GM15510 (cell line): ENCODE measurements around the gene NFIA.

Experiments
- POLR2A ChIP-seq: IDR thresholded peaks from 3 replicates; pipeline ENCODE4 v1.6.1; 2011; ENCODE audit warnings: borderline replicate concordance; ENCODE audit not compliant: insufficient read length; ENCODE audit errors: extremely low read depth

The NFIA gene

DNA sequence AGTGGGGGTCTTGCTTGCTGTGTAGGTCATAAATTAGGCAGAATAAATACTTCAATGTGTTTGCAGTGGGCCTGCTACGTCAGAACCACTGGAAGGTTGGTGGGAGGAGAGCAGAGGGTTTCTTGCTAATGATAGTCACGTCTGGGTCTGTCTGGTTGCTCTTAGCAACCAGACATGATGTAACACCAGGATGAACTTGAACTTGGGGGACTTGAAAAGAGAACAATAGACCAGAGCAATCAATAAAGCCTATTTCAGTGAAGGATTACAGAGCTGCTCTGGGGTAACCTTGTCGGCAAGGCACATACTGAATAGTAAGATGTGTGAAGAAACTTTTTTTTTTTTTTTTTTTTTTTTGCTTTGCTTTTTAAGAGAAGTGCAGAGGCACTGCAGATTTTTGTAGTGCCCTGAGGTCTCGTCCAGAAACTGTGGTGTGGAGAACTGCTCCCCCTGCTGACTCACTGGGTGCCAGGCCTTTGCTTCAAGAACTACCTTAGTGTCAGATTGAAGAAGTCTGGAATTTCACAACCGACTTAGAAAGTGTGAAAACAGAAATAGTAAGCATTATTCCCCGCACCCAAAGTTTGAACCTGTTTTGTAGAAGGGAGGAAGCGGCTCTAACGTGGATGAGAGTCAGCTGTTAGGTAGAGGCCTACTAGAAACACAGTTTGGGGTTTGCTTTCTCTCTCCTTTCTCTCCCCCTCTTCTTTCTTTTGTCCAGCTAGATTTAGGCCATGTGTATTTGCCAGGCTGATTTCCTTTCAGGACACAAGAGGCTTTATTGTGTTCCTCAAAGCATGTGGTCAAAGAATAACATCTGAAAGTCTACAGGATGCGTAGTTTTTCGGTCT, 371.0 kb downstream of the NFIA start:
- no peak for TF ChIP-seq POLR2A

DNA sequence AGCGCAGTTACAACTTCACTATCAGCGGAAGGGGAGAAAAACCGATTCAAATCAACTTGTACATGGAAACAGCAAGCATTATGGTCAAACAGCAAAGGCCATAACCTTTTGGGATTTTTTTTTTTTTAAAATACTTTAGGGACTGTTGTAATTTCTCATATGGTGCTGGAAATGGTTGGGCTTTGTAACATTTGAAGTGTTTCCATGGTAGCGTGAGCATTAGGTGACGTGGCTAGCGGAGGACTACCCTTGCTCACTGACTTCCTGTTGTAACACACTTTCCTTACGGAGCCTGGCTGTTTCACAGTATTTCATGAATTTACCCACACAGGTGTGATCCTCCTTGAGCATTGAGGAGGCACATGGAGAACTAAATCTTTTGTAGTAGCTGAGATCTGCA, 373.0 kb downstream of the NFIA start:
- no peak for TF ChIP-seq POLR2A

DNA sequence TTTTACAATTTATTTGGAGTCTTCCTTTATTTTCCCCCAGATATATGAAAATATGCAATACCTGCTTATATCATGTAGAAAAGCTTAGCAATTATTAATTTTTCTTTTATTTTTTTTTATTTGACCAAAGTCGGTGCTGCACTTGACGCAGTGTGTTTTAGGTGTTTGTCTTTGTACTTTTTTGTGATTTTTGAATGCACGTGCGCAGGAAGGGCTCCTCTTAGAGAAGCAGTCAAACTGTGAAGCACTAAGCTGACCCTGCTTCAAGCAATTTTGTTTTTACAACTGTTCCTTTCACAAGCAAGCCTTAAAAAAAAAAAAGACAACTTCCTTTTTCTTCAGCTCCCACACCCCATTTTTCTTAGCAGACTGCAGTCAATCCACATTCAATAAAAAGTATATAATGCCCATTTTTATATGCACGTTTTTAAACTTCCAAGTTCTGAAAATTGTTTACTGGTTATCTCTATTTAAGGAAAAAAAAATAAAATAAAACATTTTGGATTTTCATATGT, 375.2 kb downstream of the NFIA start:
- no peak for TF ChIP-seq POLR2A

DNA sequence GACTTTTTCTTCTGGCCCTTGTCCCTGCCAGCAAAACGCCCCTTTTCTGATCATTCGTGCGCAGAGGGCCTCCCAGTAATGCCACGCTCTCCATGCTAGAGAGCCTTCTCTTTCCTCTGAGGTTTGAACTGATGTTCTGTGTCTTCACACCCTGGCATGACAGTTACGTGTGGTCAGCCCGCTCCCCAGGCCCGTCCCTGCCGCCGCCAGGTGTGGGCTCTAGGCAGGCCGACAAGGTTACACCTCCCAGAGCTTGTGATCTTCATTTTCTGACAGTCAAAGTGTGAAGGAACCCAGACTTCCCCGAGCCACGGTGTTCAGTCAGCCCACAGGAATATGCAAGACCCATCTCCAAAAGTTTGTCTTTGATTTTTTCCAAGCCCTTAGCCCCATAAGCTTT, 377.0 kb downstream of the NFIA start:
- TF ChIP-seq POLR2A = no peak

DNA sequence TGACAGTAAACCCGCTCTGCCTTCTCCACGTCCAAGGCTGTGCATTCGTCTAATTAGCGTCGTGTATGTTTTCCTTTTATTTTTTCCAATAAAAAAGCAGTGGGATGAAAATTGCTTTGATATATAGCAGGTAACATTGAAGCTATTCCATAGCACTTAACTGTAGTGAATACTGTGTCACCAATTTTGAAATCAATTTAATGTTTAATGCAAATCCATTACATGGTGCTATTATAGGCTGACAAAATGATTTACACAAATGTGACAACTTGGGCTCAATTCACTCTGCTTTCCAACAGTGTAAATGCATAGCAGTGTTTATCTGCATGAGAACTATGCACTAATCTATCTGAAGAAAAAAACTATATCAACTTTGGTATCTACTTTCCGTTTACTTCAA, 377.8 kb downstream of the NFIA start:
- no peak for TF ChIP-seq POLR2A

DNA sequence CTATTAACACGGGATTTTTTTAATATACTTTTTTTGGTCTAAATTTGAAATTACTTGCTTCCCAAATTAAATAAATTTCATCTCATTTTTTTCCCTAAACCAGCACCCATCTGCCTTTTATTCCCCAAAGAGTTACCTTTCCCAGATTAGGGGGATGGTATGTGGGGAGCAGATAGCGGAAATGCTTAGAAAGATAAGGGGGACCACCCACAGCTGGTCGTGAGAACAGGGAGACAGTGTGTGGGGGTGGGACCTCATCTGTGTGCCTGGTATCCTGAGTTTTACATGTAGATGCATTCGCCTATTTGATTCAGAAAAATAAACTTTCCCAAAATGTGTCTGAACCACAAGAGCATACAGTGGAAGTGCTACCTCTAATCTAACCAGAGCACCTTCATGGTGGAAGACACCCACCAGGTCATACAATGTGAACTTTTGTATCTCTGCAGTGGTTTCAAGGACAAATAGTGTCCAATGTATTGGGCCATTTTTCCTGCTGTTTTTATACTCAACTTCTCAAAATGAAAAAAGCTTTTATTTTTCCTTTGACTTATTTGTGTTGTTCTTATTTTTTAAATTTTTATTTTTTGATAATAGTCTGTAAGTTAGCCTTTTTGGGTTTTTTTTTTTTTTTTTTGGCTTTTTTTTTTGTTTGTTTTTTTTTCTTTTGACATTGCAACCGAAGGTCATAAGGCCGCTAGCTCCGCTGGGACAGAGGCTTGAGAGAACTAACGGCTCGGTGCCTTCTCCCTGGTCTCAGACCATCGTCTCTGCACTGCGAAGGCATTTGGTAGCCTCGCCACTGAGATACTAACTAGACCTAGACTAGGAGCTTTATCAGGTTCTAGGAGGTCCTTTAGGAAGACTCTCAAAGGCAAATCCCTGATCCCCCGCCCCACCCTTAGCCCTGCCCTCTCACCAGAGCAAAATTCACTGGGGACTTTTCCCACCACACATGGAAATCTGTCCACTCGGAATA, 379.3 kb downstream of the NFIA start:
- no peak for TF ChIP-seq POLR2A

DNA sequence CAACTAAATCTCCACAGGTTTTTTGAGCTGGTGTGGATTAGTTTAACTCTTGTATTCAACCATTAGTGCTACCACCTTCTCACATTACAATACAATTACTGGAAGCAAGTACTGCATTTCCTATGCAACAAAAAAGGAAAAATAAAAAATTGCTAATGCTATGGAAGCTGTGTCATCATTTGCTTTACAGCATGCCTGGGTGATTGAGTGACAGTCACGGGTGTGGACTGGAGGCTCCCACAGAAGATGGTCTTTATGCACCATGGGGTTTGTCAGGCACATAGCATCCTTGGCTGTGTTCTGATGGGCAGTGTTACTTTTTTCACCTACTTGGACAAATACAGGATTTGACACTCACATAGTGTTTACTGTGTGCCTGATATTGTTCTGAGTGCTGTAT, 380.3 kb downstream of the NFIA start:
- TF ChIP-seq POLR2A = no peak

DNA sequence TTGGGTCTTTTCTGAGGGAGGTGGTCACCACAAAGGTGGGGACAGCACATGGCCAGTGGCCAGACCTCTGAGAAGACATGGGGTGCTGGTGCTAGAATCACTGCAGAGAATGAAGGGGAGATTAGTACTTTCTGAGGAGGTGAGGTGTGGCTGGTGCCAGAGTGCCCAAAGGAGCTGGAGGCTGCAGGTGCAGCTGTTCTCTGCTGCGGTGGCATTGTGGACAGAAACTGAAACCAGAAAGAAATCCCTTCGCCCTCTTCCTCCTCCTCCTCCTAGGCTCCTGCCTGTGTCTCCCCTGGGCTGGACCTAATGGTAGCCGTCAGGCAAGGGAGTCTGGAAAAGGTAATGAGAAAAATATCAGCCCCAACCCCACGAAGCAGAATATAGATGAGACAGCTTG, 380.9 kb downstream of the NFIA start:
- no peak for TF ChIP-seq POLR2A

DNA sequence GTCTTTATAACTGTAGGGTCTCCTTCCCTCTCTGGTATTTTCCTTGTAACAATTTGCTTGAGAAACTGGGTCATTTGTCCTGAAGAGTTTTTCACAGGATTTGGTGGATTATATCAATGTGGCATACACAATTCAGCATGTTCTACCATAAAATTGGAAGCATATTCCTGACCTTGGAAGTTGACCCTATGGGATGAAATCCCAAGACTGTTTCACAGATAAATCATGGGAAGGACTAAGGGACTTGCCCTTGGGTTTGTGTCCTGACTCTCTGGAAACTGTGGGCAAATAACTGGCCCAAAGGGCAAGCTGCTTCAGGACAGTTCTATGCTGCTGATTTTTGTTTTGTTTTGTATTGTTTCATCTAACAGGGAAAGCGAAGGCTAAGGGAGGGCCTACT, 387.0 kb downstream of the NFIA start:
- no peak for TF ChIP-seq POLR2A

DNA sequence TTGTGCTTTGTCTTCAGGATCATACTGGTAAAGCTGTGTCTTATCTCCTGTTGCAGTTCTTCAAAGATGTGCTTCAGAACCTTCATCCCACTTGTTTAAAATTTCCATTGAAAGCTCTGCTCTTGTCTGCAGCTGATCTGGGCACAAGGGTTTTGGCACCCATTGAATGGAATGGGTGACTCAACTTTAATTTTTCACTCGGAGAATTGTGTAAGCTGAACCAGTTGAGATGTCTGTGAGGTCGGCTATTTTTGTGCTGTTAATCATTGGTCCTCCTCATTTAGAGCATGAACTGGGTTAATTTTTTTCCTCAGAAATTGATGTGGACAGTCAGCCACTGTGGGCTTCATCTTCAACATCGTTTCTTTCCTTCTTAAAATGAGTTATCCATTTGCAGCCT, 390.5 kb downstream of the NFIA start:
- TF ChIP-seq POLR2A = no peak

DNA sequence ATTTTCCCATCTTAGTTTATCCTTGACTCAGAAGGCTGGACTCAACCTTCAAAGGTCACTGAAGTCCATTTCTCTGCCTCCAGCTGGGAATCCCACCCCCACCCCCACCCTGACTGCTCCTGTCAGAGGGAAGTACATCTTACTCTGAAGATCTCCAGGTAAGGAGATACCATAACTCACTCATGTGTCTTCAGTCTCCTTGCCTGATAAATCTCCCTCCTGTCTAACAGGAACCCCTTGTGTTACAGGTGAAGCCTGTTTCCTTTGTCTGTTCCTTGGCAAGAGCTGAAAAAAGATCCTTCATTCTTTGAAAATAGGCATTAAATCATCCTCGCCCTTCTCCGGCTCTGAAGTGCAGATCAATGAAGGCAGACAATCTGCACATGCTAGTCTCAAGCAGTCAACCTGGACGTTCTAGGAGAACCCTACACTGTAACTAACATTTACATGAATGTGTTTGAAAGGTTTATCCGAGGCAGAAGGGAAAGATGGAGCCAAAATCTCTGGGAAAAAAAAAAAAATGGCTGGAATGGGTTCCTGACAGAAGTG, 392.0 kb downstream of the NFIA start:
- TF ChIP-seq POLR2A = no peak

DNA sequence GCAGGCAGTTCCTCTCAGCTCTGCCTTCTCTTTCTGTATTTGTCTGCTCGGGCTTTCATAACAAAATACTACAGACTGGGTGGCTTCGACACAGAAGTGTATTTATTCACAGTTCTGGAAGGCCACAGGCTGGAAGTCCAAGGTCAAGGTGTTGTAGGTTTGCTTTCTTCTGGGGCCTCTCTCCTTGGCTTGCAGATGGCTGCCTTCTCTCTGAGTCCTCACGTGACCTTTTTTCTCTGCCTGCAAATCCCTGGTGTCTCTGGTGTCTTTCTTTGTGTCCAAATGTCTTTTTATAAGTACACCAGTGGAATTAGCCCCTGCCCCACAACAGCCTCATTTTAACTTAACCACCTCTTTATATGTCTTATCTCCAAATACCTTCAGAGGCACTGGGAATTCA, 392.6 kb downstream of the NFIA start:
- TF ChIP-seq POLR2A = no peak

DNA sequence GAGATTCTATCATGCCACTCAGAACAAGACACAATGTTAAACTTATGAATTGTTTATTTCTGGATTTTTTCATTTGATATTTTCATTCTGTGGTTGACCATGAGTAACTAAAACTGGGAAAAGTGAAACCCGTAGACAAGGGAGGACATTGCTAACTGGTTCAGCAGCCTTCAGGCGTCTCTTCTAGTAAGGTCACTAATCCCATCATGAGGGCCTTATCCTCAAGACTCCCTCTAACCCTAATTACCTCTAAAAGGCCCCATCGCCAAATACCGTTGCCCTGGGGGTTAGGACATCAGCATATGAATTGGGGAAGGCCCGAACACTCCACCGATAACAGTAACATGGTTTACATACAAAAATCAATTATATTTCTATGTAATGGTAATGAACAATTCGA, 394.9 kb downstream of the NFIA start:
- no peak for TF ChIP-seq POLR2A

DNA sequence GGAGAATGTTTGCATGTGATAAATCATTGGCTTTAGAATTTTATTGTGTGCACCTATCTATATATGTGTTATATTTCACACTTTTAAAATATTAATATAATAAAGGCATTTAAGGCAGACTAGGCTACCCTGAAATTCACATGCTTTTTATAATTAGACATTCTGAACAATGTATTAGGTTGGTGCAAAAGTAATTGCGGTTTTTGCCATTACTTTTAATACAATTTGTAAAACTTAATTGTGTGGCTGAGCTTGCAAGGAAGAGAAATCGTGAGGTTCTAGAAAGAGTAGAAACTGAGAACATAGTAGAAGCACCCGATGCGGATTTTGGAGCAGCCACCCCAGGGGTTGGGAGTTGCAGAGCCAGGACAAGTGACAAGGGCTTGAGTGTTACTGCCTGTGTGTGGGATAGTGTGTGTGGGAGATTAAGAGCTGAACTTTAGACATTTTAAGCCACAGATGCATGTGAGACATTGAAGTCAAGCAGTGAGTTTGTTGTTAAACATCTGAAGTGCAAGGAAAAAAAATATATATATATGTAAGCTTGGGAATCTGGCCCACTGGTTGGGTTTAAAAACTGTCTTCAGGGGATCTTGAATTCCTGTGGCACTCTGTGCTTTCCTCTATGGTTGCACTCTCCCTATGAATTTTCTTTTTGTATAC, 398.0 kb downstream of the NFIA start:
- no peak for TF ChIP-seq POLR2A
